ENCODE data around the gene SLC17A9.

SLC17A9 gene

DNA sequence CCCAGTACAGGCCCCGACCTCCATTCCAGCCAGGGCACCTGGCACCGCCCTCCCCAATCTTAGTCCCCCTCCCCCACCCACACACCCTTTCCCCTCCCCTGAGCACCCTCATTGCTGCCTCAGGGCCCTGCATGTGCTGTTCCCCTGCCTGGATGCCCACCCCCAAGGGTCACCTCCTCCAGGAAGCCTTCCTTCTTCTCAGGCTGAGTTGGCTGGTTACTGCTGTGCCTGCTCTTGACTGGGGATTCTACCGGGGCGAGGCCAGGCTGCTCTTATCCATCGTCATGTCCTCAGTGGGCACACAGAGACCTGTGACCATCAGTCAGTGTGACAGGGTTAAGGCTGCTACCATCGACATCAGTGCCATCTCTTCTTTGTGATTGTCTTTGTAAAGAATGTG is 30.7 kb downstream of the SLC17A9 start:
- DNase-seq: no peak

DNA sequence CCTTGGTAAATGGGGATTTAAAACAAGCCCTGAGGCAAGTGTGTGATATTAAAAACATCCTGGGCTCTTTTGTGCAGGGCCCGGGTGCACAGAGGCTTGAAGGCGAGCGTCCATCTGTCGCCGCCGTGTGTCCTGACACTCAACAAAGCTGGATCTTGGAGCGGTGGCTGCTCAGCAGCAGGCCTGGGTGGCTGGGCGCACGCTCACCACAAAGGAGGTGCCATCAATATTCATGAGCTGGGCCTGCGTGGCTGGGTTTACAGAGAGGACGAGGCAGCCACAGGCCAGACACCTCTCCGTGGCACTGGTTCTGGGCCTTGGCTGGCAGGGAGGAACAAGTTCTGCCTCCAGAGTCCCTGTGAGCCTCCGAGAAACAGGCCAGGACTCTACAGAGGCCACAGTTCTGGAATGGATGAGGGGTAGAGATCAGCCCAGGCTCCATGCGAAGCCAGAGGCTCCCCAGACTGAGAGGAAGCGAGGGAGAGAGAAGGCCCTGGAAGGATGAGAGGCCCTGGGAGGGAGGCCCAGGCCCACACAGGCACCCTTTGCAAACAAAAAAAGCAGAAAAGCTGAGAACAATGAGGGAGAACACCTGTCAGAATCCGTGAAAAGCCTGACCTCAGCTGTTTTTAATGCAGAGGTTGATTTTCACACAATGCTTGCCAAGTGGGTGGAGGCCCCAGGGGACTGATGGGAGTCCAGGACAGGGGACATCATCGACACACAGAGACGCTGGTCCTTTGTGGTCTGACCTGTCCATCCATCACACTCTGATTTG is 32.3 kb downstream of the SLC17A9 start:
- DNase-seq: no peak

DNA sequence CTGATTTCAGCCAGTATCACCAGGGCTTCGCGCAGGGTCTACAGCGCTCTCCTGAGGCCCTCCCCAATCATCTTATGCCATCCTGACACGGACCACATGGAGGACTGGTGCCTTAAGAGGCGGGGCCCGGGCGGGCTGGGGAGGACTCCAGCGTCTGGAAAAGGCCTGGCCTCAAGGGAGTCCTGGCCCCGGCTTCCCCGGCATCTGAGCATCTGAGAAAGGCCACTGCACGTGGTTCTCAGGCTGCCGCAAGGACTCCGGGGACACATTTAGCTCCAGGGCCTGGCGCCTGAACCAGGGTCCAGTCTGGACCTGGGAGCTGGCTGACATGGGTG is 32.9 kb downstream of the SLC17A9 start:
- no peak for DNase-seq

DNA sequence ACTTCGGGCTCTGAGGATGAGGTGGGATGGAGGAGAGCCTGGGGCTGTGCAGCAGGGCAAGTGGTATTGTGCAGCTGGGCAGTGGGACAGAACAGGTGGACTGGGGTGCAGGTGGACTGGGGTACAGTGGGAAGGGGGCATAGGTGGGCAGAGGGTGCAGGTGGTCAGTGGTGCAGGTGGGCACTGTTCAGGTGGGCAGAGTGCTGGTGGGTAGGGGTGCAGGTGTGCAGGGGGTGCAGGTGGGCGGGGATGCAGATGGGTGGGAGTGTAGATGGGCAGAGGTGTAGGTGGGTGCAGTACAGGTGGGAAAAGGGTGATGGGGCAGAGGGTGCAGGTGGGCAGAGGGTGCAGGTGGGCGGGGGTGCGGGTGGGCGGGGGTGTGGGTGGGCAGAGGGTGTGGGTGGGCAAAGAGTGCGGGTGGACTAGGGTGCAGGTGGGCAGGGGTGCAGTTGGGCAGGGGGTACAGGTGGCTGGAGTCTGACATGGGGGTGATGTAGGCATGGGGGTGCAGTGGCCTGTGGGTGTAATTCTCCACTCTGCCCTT is 33.8 kb downstream of the SLC17A9 start:
- no peak for DNase-seq

DNA sequence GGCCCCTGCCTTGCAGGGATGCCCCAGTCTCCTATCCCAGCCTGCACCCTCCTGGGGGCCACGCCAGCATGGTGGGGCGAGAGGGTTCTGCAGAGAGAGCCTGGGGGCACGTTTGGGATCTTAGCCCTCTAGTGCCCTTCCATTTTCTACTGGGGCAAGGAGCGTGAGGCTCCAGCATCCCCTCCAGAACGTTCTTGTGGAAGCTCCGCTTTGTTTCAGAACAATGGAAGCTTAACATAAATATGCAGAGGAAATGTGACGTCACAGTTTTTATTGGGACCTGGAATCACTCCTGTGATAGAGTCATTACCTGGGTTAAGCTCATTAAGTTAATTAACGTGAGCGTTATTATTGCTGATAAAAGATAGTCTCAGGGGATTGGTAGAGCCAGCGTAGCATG is 34.6 kb downstream of the SLC17A9 start:
- DNase-seq: no peak

DNA sequence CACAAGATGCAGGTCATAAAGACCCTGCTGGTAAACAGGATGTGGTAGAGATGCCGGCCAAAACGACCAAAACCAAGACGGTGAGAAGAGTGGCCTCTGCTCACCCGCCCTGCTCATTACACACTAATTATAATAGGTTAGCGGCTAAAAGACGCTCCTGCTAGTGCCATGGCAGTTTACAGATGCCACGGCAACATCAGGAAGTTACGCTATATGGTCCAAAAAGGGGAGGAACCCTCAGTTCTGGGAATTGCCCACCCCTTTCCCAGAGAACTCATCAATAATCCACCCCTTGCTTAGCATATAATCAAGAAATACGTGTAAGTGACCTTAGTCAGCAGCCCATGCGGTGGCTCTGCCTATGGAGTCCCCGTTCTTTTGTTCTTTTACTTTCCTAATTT is 36.7 kb downstream of the SLC17A9 start:
- no peak for DNase-seq

DNA sequence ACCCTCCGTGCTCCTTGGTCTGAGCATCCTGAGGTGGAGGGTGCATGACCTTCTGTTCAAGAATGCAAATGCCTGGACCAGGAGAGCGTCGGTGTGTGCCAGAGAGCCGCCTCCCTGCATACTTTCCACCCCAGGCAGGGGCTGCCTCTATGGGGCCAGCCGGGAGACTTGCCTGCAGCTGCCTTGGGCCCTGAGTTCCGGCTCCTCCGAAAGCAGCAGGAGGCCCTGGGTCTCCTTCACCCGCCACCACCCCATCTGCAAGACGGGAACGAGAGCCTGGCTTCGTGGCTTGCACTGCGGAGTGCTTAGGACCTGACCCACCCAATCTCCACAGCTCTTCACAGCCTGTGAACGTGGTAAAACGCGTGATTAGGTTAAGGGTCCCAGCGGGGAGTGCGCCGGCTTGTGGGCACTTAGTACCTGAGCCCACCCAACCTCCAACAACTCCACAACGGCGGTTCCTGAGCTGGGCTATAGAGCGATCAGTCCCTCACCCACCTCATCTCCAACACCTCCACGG is 37.9 kb downstream of the SLC17A9 start:
- DNase-seq: no peak

DNA sequence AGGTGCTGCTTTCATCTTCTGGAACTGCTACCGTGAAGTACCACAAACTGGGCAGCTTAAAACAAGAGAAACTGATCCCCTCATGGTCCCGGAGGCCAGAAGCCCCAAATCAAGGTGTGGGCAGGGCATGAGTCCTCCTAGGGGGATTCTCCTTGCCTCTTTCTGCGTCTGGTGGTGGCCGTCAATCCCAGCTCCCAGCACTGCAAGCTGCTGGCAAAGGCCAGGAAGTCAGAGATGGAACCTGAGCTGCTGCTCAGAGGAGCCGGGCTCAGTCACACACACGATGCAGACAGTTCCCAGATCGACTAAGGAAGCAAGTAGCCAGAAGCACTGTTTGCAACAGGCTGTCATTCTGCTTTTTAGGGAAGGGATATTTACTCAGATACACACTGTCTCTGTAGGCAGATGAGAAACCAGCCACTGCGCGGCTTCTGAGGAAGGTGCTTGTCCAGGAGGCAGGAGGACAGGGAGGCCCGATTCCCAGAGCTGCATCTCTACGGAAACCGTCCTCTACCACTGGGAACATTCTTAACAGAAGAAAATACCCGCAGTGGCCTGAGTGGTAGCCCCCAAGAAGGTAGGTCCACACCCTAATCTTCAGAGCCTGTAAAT is 38.8 kb downstream of the SLC17A9 start:
- DNase-seq: no peak

DNA sequence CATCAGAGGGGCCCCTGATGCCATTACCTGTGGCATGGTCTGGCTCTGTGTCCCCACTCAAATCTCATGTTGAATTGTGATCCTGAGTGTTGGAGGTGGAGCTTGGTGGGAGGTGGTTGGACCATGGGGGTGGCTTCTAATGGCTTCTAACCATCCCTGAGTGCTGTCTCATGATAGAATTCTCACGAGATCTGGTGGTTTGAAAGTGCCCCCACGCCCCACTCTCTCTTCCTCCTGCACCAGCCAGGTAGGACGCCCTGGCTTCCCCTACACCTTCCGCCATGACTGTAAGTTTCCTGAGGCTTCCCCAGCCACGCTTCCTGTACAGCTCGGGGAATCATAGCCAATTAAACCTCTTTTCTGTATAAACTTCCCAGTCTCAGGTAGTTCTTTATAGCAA is 39.4 kb downstream of the SLC17A9 start:
- DNase-seq: no peak

DNA sequence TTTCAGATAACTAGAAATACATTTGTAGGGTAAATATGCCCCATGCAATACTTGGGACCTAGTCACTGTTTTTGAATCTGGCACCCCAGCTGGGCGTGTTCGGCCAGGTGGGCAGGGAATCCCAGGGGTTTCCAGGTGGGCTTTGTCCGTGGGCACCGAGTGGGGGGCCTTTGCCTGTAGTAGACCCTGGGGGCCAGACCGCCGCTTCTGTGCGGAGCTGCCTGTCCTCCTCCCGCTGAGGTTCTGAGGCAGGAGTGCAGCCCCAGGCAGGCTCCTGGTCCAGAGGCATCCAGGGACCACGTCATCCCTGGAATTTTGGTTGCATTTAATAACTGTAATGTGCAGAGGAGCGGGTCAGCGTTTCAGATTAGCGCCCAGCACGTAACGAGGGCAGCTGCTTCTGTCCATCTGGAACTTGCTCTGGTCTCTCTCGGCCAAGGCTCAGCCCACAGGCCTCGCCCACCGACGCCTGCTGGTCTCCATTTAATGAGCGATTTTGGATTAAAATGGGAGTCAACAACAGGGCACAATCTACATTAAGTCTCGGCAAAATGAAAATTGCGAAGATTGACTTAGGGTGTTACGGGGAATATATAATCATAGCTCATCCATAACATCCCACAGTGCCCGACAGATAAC is 41.5 kb downstream of the SLC17A9 start:
- DNase-seq: no peak

DNA sequence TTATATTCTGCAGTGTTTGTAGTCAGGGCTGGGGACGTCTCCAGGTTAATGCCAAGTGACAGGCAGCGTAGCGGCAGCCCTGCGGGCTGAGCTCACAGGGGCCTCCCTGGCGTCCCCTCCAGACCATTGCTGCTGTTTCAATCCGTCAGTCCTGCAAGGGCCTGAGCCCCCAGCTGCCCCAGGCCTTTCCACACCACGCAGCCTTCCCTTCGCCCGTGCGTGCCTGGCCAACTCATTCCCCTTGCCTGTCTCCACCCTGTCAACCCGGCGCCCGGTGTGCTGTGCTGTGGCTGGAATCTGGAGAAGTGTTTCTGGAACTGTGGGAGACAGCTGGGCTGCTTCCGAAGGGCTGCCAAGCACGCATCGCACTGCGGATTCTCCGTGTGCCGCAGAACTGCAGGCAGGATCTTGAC is 42.4 kb downstream of the SLC17A9 start:
- no peak for DNase-seq

DNA sequence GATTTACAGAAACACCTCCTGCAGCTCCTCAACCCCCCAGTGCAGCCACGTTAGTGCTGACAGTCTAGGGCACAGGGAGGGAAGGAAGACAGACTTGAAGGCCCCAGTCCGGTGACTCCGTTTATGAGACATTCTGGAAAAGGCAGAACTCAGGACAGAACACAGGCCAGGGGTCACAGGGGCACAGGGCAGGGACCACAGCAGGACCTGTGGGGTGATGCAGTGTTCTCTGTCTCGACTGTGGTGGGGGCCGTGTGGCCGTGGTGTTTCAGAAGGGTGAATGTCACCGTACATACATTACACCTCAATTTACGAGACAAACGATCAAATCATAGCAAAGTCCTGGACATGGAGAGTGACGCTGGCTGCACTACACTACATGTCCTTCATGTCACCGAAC is 43.0 kb downstream of the SLC17A9 start:
- no peak for DNase-seq

DNA sequence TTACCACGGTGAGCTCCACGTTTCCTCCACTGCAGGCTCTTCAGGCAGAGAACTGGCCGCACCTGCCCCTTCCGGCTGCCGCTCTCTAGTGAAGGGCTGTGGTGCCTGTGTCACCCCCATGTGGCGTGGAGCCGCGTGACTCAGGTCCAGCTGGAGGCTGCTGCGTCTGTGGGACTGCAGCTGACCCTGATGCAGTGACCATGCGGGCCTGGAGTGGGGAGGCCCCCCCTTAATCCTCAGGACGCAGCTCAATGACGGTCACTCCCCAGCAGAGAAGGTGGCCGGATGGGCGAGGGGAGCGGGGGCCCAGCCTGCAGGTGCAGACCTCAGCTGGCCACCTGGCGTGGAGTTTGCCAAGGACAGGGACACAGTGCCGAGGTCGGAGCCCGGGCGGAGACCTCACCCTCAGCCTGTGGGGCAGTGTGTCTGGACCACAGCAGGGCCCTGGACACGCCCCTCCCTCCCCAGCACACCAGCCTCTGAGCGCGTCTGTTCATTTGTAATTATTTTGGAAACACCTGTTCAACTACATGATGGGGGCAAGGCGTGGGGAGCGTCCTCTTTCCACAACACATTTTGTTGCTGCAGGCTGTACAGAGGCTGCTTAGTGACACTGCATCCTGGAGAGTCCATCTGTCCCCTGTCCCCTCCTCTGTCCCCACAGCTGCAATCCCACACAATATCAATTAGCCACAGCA is 43.5 kb downstream of the SLC17A9 start:
- DNase-seq: no peak

DNA sequence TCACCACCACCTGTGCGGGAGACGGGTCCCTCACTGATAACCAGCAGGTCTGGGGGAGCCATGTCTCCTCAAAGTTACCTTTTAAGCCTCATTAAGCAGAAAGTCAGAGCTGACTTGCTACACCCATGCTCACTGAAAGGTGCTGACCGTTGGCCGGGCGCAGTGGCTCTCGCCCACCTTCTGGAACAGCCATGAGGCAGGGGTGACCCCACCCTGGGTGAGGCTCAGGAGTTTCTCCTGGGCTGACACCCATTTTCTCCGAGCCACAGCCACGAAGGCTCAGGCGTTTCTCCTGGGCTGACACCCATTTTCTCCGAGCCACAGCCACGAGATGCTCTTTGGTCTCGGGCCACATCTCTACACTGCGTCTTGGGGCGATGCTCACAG is 44.1 kb downstream of the SLC17A9 start:
- no peak for DNase-seq

DNA sequence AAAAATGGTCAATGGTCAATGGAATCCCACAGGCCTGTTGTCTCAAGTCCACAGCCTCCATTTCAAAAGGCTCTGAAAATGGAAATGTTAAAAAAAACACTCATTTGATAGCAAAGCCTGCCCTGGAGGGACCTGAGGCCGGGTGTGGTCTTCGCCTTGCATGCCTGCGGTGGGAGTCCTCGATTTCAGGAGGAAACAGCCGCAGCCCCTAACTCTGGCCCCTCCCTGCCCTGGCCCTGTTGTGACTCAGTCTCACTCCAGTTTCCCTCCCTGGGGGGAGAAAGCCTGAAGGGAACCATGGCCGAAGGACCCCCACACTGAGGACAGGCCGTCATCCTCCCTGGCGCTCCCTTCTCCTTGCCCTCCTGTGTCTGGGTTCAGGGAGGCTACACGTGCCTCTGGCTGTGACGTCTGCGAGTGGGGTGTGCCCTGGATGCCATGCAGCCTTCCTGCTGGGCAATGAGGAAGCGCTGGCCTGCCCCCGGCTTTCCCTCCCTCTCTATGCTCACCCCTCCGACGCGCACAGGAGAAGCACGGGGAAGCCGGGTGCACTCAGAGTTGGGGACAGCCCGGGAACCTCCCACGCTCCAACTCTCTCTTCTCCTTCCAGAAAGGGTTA is 45.0 kb downstream of the SLC17A9 start:
- DNase-seq: no peak

DNA sequence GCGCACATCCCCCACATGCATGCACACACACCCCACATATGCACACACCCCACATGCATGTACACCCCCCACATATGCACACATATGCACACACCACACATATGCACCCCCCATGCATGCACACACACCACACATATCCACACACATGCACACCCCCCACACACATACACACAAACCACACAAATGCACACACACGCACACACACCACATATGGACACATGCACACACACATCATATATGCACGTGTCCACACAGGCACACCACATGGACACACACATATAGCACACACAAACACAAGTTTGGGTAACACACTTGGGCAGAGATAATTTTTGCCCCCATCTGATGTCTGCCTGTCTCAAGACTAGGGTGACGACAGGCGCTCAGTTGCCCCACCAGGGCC is 45.9 kb downstream of the SLC17A9 start:
- DNase-seq: no peak

DNA sequence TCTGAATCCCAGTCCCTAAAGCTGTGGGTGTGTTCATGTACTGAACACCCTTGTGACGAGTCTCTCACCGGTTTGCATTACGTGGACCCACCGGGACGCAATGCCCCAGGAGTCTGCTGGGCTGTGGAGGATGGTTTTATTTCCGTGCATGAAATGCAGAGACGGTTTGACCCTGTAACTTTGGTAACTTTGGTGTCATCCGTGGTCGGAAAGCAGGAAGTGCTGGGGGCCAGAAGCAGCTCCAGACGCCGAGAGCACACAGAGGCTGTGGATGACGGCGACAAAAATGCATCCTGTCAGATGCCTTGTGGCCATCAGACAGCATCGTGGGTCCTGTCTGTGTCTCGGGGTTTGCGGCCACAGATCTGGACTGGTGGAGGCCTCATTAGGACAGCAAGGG is 47.1 kb downstream of the SLC17A9 start:
- DNase-seq: no peak

DNA sequence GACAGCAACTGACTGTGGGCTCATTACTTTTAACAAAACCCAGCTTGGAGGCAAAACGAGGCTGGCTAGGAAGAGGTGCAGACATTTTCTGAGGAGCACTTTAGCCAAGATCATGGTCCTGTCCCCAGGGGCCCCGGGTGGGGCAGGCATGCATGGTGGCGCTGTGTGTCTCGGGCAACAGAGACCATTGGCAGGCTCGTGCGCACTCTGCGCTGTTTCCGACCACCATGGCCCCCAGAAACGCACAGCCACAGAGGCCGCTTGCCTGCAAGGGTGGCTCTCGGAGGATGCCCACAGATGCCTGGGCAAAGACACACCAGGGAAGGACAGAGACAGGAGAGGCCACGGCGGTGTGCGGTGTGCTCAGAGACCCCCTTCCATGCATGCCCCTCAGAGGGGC is 47.5 kb downstream of the SLC17A9 start:
- DNase-seq: no peak

DNA sequence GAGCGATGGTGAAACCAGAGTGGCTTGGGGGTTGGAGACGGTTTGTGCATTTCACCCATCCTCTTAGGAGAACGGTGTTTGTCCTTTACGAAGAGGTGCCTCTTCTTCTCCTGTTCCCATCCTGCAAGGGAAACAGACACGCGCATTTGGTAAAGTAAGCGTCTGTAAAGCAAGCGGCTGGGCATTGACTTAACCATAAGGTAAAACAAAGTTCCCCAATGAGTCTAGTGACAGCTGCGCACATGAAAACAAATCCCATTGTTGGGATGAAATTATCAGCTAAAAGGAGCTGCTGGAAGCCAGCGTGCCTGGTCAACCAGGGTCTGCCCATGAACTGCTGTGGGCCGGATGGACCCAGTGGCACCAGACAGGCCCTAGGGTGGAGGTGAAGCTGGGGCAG is 48.4 kb downstream of the SLC17A9 start:
- DNase-seq: no peak

DNA sequence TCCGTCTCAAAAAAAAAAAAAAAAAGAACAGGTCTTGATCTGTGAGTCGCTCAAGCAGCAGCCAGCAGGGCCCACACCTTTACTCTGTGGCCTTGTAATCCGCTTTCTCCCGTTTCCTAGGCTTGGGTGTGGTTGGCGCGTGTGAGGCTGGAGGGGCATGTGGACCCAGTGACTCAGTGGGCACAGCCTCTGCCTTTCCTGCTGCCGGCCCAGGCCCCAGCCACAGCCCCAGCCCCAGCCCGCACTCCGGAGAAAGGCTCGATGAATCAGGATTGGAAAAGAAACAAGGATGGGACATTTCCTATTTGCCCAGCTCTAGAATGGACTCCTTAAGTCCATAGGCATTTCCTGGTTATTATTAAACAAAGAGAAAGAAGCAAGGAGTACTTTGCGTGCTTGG is 50.0 kb downstream of the SLC17A9 start:
- no peak for DNase-seq

DNA sequence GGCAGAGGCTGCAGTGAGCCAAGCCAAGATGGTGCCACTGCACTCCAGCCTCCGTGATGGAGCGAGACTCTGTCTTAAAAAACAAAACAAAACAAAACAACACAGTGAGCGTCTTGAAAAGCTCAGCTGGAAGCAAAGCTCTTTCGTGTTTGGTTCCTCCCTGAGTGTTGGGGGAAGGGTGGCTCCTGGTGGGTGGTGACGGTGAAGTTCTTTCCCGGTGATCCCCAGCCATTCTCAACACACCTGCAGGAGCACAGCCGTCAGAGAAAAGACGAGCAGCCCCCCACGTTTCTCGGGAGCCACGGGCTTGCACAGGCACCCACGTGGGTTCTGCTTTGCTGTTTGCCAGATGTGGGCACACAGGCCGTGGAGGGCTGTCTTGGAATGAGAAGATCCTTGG is 51.0 kb downstream of the SLC17A9 start:
- no peak for DNase-seq

DNA sequence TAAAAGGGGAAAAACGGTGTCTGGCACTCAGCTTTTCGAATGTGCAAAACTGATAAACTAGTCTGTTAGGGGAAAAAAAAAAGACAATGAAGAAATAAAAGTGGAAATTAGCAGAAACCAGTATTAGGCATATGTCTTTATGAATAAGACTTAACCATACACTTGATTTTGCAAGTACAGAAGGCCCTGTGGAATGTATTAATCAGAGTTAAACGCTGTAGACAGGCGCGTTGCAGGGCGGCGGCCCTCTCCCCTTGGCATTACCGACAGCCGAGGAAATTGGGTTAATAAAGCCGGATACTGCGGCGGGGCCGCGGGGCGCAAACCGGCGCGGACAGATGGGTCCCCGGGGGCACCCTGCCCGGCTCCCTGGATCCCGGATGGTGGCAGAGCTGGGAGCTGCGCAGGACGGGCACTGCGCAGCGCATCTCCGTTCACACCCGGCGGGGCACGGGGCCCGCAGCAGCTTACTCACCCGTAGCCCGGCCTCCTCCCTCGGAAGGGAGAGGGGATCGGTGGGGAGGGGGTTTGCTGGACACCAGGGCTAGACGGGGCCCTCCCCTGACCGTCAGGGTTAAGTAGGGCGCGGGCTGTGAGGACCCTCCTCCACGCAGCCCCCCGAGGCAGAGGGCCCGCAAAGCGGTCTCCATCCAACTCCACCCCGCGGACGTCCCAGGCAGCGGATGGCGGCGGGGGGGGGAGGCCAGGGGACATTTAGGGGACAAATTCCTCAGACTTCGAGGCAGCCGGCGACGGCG is 52.3 kb downstream of the SLC17A9 start:
- DNase-seq: no peak

Measured in activated naive CD4-positive, alpha-beta T cell (primary cell).